GM19463 (cell line): ENCODE results near the gene GALNT4.

Experiments used
- ATAC-seq: cut with Tn5 transposase; IDR thresholded peaks from one replicate; pipeline ENCODE4 v1.9.1; 2021; ENCODE audit warnings: mild to moderate bottlenecking, moderate library complexity; ENCODE audit not compliant: unreplicated experiment

GALNT4 gene

DNA sequence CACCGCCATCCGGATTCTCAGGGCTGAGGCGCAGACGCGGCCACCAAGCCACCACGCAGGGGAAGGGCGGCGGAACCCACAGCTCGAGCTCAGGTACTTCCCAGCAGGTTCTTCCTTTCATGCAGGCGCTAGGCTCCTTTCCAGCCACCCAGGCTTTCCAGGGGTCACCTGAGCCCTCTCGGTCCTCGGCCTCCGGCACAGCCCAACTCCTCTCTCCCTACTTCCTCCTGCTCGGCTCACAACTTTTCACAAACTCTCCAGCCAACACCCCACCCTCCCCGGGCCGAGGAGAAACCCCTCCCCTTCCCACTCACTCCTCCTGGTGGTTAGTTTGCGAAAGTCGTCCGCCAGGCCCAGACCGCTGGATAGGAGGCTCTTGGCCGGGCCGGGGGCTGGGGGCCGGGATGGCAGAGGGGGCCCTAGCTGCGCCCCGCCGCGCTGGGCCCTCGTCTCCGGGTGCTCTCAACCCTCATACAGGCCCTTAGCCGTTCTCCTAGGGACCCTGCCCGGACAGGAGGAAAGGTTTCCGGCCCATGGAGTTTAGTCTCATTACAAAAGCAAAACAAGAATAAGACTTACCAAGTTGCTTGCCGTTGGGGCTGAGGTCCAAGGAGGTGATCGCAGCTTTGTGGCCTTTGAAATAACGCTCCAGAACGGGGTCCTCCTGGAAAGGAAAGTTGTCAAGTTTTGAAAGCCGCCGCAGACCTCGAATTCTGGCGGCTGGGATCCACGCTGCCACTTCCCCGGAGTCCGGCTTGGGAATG, at the start of gene GALNT4:
Gene GALNT4, minus strand, starts transcription at position 256 of the 764 bp plus-strand sequence. Its CDS starts 247 bp downstream, at position 9.
- ATAC-seq, result peak; percentile 72

DNA sequence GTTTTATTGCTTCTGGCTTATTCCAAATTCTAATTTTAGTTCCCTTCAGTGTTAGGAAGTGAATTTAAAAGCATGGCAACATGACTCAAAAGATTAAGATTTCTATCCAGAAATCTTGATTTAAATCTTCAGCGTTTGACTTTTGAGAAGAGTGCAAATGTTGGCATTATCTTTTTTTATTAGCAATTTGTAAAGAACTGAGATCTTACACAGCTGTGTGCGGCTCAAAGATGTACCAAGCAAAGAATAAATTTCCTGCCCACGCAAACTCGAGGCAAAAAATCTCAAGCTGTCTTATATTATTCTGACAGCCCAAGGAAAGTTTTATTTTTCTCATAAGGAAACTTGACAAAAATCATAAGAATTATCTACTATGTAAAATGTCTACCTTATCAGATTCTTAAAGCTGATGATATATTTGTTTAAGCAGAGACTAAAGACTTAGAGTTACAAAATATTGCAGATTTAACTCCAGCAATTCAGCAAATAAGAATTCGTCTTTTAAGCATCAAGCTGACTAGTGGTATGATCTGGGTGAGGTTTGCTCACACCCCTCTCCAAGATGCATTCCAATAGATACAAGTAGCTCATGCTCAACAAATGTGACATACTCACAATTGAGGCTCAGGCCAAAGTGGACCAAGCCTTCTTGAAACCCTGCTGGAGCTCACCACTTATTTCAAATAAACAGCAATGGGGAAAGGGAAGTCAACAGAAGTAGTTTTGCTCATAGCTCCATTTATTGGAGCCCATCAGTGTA, 48.6 kb upstream of the GALNT4 start:
- no peak for ATAC-seq

DNA sequence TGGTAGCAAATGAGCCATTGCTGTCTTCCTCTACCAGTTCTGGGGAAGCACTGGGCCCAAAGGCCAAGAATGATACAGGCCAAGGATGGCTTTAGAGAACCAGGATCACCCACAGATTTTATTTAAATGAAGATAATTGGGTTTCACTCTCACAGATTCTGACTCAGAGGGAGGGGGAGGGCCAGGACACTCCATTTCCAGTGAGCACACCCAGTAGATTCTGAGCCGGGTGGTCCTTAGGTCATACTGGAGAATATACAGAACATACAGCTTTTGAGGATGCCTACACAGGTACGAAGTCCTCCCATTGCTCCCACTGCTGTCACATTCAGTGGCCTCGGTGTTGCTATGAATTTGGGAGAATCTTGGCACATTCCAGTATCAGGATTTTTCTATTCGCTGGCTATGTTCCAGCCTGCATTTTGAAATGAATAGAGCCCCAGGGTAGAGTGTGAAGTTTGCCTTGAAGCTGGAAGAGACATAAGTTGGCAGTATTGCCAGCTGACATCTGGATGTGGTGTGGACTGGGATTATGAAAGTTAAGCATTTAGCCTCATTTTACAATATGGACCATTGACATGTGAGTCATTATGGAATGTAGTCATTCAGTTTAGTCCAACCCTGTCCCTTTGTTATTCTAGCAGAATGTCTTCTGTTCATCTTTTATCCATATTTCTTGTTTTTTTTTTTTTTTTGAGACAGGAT, 47.0 kb upstream of the GALNT4 start:
- ATAC-seq, result no peak

DNA sequence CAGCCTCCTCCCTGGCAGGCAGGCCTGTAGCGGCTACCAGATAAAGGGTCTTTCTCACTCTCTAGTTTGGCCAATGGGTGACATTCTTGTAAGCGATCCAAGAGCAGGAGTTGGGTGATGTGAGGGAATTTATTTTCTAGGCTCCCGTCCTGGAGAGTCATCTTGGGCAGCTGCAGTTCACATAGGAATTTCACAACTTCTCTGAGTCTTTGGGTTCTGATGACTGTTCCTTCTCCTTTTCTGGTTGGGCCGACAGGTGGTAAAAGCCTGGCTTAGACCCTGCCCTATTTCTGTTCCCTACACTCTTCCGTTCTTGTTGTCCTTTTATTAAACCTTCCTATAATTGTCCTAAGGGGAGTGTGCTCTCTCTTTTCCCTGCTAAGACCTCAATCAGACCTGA, 43.9 kb upstream of the GALNT4 start:
- no peak for ATAC-seq

DNA sequence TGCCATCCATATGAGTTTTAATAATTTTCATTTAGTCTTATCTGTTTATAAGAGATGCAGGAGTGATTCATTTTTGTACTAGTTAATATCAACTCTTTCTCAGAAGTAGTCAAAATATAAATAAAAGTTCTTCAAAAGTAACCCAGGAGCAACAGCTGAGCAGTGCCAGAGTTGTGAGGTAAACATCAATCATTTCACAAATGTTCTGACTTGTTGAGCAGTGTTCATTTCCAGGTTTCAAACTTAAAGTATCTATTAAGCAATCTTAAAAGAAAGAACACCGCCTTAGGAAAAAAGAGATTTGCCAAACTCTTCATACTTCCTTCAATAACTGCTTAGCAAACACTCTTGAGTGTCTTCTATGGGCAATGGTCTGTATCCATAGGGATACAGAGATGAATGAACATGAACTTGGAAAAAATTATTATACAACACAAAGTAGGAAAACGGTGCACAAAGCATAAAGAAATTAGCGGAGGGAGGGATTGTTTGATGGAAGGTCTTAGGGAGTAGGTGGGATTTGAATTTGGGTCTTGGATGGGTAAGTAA, 43.2 kb upstream of the GALNT4 start:
- no peak for ATAC-seq

DNA sequence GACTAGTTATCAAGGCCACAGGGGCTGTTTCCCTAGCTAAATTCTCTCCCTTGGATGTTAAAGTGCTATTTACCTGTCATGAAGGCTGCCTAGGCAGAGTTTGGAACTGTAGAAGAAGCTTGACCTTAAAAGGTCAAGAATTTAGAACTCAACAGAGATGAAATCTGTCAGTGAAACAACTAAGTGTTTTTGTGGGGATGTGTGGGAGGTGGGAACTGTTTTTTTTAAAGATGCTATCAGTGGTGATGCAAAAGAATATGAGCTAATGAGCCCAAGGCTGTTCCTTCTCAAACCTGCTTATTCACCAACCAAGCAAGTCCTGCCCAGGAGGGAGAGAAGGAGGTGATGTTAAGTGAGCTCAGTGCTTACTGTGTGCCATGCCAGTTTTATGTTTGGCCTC, 42.0 kb upstream of the GALNT4 start:
- no peak for ATAC-seq

DNA sequence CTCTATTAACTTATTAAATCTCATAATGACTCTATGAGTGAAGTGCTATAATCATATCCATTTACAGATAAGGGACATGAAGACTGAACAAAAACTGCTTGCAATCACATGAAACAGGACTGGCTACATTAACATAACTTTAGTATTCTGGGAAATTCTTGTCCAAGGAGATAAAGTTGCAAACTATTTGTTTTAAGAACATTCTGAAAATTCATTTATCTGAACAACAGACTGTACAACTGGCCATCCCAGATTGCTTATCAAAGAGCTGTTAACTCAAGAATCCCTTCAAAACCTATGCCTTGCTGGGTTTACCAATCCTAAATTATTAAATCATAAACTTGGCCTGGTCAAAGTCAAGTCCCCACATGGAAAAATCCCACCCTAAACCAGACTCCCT, 40.4 kb upstream of the GALNT4 start:
- no peak for ATAC-seq

DNA sequence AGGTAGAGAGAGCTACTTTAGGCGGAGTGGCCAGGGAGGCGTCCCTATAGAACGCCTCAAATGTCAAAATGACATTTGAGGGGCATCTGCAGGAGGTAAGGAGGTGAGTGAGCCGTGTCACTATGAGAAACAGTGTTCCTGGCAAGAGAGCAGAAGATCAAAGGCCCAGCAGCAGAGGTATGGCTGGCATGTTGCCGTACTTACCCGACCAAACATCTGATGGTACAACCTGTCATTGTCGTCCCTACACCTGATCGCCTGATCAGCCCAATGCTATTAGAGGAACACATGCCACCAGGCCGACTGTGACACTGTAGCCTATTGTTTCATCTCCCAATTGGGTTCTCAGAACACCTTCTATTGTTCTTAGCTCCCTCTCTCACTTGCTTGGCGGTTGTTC, 35.2 kb upstream of the GALNT4 start:
- ATAC-seq, result no peak

DNA sequence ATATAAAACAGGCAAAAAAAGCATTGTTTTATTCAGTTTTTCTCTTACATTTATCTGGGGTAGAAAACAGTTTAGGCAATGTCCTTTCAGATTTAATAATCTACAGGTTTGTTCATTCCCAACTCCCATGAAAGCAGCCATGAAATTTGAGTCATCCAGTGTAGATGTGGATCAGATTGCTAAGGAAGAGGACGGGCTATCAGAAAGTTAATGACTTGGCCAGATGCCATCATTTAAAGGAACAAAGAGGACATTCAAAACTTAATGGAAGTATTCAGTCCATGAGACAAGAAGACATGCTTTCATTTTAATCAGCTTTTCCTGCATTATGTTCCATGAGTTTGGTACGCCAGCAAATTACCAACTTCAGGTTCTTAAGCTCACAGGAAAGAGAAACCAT, 32.4 kb upstream of the GALNT4 start:
- no peak for ATAC-seq

DNA sequence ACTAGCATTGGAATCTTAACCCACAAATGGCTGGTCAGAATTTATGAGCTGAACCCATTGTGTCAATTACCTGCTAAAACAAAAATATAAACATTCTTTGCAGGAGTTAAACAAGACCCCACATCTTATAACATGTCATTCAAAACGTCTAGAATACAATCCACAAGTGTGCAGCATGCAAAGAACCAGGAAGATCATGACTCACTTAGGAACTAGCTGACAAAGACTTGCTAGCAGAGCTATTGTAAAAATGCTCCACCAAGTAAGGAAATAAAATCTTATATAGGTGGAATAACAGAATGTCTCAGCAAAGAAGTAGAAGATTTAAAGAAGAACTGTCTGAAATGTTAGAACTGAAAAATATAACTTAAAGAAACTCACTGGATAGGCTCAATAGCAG, 27.8 kb upstream of the GALNT4 start:
- ATAC-seq, result no peak

DNA sequence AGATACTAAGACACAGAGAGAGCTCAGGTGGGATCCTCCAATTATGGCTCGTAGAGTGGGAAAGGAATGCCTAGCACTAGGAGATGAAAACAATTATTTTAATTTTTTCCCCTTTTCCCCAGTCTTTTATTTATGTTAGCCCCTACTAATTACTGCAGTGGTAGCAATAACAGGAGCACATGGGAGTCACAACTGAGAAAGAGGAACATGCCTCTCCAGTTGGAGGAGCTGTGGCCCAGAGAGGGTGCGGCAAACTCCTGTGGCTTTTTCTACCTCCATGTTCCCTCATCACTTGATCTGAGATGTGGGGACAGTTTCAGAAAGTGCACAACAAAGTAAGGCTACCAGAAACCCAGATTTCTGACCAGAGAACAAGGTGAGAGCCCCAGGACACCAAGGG, 27.2 kb upstream of the GALNT4 start:
- no peak for ATAC-seq

DNA sequence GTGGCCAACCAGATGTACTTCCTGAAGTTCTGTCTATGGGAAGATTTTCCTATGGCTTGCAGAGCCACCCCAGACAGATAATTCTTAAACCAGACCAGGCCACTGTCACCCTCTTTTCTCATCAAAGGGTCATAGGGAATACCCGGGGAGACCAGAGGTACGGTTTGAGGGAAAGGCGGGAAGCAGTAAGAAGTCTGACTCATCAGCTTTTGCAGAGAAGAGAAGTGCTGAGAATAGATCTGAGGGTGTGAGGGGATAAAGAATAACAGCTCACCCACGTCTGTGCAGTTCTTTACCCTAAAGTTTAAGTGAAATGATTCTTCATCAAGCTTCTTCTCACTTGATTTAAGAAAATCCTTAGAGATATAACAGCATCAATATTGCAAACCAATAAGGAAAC, 22.5 kb upstream of the GALNT4 start:
- ATAC-seq, result no peak

DNA sequence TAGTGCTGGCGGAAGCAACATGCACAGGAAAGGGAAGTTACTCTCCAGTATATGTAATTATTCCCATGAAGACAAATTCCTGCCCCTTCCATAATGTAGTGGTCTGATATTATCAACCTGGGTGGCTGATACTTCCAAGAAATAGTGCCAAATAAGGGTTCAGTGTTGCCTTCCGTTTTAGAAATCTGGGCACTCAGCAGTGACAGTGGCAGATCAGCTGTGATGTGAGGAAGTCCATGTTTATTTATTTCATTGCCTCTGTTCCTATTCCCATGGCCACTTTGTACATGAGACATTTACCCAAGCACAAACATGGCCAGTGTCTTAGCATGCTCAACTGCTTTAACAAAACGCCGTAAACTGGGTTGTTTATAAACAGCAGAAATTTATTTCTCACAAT, 21.6 kb upstream of the GALNT4 start:
- no peak for ATAC-seq

DNA sequence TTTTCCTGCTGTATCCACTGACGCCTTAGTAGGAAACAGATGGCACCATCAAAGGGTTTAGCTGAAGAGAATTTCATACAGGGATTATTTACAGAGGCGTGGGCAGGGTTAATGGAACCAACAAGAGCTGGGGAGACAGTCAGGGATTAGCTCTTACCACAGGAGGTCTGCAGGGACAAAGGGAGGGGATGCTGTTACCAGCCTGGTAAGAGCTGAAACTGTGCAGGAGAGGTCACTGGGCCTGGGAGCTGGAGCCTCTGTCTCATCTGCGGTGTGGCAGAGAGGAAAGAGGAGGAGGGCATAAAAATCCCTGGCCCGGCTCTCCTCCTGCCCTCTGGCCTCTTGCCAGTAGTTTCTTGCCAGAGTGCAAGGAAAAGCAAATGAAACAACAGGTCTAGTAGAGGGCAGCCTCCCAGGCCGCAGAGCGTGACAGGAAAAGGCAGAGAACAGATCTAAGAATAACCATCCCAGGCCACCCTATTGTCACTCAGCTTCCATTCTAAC, 20.1 kb upstream of the GALNT4 start:
- peak; percentile 31 for ATAC-seq

DNA sequence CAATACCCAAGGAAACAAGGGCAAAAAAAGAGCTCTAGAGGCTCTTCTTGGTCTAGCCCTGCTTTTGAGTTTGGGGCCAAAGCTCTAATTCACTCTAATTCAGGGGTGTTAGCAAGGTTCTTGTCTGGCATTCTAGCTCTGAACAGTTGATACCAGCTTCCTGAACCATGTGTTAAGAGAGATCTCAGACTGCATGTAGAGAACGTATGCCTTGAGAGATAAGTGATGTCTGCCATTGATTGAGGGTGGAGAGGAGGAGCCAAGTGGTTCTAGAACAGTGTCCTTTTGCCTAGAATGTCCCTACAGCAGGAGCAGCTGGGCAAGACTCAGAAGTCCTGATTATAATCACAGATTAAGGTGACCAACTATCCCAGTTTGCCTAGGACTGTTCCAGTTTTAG, 19.4 kb upstream of the GALNT4 start:
- no peak for ATAC-seq

DNA sequence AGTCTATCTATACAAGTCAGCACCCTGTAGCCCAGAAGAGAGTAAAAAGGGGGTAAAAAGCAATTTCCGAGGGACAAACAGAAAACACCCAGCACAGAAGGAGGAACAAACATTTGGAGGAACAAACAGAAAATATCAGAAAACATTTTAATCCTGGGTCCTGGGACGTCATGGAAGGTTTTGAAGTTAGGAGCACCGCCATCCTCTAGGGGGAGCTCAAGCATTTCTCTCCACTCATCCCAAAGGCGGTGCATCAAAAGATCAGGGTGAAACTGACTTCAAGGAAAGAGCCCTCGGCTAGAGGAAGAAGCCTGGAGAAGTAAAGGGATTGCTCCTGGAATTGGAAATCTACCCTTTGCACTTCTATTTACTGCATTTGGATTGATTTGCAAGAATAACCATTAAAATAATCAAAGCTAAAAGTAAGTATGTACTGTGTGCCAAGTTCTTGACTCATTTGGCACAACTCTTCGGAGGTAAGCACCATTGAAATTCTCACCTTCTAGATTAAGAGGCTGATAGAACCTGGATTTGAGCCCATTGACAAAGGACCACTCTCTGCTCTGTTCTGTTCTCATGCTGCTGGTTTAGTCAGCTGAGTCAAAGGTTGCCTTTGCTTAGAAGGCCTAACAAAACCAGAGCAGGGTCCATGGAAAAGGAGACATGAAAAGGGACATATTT, 18.5 kb upstream of the GALNT4 start:
- ATAC-seq, result peak; percentile 72

DNA sequence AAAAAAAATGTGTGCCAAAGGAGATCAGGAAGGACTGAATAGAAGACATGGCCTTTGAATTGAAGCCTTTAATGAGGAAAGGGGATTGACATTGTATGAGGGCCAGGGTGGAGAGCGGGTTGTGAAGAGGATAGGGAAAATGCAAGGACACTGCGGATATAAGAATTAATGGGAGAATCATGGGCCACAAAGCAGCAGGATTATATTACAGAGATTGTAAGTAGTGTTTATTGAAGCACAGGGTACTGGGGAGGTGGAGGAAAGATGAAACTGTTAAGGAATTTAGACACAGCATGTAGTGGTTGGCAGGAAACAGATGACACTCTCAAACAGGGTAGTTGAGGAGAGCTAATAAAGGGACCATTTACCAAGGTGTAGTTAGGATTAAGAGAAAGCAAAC, 17.6 kb upstream of the GALNT4 start:
- no peak for ATAC-seq

DNA sequence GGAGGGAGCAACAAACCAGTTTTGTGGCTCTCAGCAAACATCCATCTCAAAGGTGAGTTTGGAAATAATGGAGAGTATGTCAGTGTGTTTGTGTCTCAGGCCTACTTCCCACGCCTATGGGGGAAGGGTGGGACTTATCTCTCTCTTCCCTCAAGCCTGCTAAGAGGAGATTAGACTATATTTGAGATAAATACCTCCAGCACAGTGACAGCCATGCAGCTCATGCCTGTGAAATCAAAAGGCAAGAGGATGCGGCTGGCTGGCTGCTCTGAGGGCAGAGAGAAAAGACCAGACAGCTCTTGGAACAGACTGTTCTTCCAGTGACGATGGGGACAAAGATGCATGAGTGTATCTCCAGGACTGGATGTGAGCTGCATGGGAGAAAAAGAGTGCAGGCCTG, 16.0 kb upstream of the GALNT4 start:
- ATAC-seq, result no peak

DNA sequence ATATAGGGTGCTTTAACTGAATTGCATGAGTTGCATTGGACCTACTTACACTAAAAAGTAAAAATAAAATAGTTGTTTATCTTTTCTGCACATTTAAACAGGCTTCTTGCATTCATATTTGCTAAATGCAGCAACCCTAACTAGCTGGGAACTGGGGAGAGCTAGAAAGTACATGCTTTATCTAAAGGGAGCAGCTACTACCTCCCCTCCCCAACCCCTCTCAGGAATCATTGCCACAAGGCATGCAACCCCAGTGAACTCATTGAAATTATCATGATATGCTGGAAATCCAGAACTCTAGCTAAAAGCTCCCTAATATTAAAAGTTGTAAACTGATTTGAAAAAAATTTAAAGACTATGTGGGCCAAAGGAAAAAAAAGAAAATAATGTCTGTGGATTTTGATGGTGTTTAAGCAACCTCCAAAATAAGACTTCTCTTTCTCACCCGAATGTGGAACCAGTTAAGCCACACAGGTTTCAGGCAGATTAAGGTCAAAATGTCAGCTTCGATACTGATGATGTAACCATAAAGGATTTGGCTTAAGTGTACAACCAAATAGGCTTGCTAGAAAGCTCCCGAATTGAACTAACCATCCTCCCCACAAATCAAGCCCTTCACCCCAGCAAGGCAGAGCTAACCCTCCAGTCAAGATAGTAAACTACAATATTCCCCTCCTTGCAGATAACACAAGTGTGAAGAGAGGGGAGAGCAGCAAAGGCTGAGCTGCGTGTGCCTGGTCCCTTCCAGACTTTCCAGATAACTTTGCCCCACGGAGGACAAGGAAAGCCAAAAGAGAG, 15.0 kb upstream of the GALNT4 start:
- no peak for ATAC-seq

DNA sequence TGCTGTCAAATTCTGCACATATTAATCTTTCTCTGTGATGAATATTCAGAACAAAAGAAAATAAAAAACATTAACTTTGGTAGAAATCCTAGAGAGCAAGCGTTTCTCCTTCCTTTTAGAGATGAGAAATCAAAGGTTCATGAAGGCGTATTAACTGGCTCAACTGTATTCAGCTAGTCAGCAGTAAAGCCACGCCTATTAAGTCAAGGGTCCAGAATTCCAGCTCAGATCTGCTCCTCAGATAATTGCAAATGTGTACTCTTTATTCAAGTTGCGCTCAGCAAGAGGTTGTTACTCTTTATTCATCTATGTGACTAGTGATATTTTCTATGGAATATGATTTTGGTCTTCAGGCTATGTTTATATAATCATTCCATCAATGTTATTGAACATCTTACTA, 14.3 kb upstream of the GALNT4 start:
- ATAC-seq, result no peak
